ENCODE results near the gene CHST15. TPM values are rescaled to one million over a fixed set of nuclear protein-coding genes. Genes with fewer than 3 reads are reported as not detected.

CHST15 gene
- total and polyA plus RNA-seq, 4 donors: 2.9 to 16.5 (median 6.4) TPM

GRCh38 chr10:124027031-124027611 lies 66.3 kb downstream of the CHST15 start (continued):
- no peak for TF ChIP-seq HNF4G (IDR thresholded peaks at IDR 0.05)
- TF ChIP-seq TAF1 (conservative IDR thresholded peaks at IDR 0.05): no peak
- TF ChIP-seq FOXA2 (IDR thresholded peaks at IDR 0.05): no peak
- no peak for TF ChIP-seq SP1 (IDR thresholded peaks at IDR 0.05)
- TF ChIP-seq REST (IDR thresholded peaks at IDR 0.05): no peak
- TF ChIP-seq JUND (IDR thresholded peaks at IDR 0.05): no peak
- TF ChIP-seq NR2F2 (IDR thresholded peaks at IDR 0.05): no peak
- TF ChIP-seq YY1 (IDR thresholded peaks at IDR 0.05): no peak

GRCh38 chr10:124026589-124026939 lies 66.8 kb downstream of the CHST15 start:
- Histone ChIP-seq H3K4me1 (ENCODE audit: control insufficient read depth in 4 of 4, insufficient read depth in 4 of 4, low read length in 3 of 4) (peaks cover 0 to 12% (median 5%) of the 10 kb centered on the region in 4 donors), H3K9ac (ENCODE audit: low read depth in 1 of 2, low read length in 2 of 2) (no peak overlapping the region), H3K36me3 (ENCODE audit: control insufficient read depth in 4 of 4, insufficient read depth in 3 of 4, low read depth in 1 of 4, low read length in 3 of 4) (no peaks in the 10 kb centered on the region), H3K27me3 (ENCODE audit: control insufficient read depth in 4 of 4, insufficient read depth in 4 of 4, low read length in 3 of 4) (no peaks in the 10 kb centered on the region), H3K9me3 (ENCODE audit: control insufficient read depth in 4 of 4, low read length in 3 of 4) (no peaks in the 10 kb centered on the region), H3K4me3 (ENCODE audit: low read depth in 1 of 3, low read length in 3 of 3) (no peak overlapping the region), H3K27ac (ENCODE audit: low read depth in 1 of 2, low read length in 2 of 2) (peak overlapping the region in 1 of 2 donors; percentile 5)
- DNase-seq (ENCODE audit: low spot score): no peak
- no peak for TF ChIP-seq TAF1 (conservative IDR thresholded peaks at IDR 0.05)
- WGBS: 77% methylated on average over 10 of the region's 10 CpGs

- Histone ChIP-seq H3K9ac (ENCODE audit: low read depth in 1 of 2, low read length in 2 of 2) (no peak overlapping the region), H3K36me3 (ENCODE audit: control insufficient read depth in 4 of 4, insufficient read depth in 3 of 4, low read depth in 1 of 4, low read length in 3 of 4) (no peaks in the 10 kb centered on the region), H3K4me1 (ENCODE audit: control insufficient read depth in 4 of 4, insufficient read depth in 4 of 4, low read length in 3 of 4) (peaks cover 0 to 12% (median 5%) of the 10 kb centered on the region in 4 donors), H3K4me3 (ENCODE audit: low read depth in 1 of 3, low read length in 3 of 3) (no peak overlapping the region), H3K27ac (ENCODE audit: low read depth in 1 of 2, low read length in 2 of 2) (no peak overlapping the region), H3K9me3 (ENCODE audit: control insufficient read depth in 4 of 4, low read length in 3 of 4) (no peaks in the 10 kb centered on the region), H3K27me3 (ENCODE audit: control insufficient read depth in 4 of 4, insufficient read depth in 4 of 4, low read length in 3 of 4) (no peaks in the 10 kb centered on the region)
- no peak for DNase-seq (ENCODE audit: low spot score)
- TF ChIP-seq FOXA1 (IDR thresholded peaks at IDR 0.05): no peak
- peak; percentile 61 to 67 for TF ChIP-seq RAD21 (IDR thresholded peaks at IDR 0.05)
- no peak for TF ChIP-seq EGR1 (IDR thresholded peaks at IDR 0.05; ENCODE audit: low read depth in 2 of 2)
- no peak for TF ChIP-seq GABPA (IDR thresholded peaks at IDR 0.05 in 1 of 2, conservative IDR thresholded peaks at IDR 0.05 in 1 of 2)
- no peak for TF ChIP-seq MAX (IDR thresholded peaks at IDR 0.05)
- peak; percentile 26 for TF ChIP-seq CTCF (IDR thresholded peaks at IDR 0.05; ENCODE audit: low read depth, low read length, missing input control)
- 66% methylated on average over 13 of the region's 13 CpGs for WGBS
Measured at GRCh38 chr10:124025660-124026588, 67.5 kb downstream of the CHST15 start.
